Measurements from ENCODE around the gene KIF6. TPM values are rescaled to one million over a fixed set of nuclear protein-coding genes. Genes with fewer than 3 reads are reported as not detected.

Gene KIF6
- total and polyA plus RNA-seq, 2 of the 8 experiments (the other 6 are each of a cell fraction or from before 2014, with no cell fraction given) = 0.53 to 0.65 TPM

GRCh38 chr6:39576556-39577303 is 148.5 kb downstream of the KIF6 start (continued):
- TF ChIP-seq CHD7 (IDR thresholded peaks at IDR 0.05; ENCODE audit: insufficient replicate concordance, low read length) = no peak
- no peak for TF ChIP-seq RNF2 (IDR thresholded peaks at IDR 0.05; ENCODE audit: borderline replicate concordance, low read depth, low read length, missing control alignments, poor library complexity, severe bottlenecking)
- TF ChIP-seq BACH1 (IDR thresholded peaks at IDR 0.05; ENCODE audit: low read length) = no peak
- no peak for TF ChIP-seq BRCA1 (IDR thresholded peaks at IDR 0.05; ENCODE audit: low read depth, low read length)
- TF ChIP-seq SP4 (IDR thresholded peaks at IDR 0.05; ENCODE audit: low read length) = no peak
- no peak for TF ChIP-seq CEBPB (IDR thresholded peaks at IDR 0.05; ENCODE audit: low read depth, low read length)

All from H1 (cell line).